ENCODE results near the gene FAM50B. TPM values are rescaled to one million over a fixed set of nuclear protein-coding genes. Genes with fewer than 3 reads are reported as not detected.
"Not testable (repeated sequence)": the region's sequence is repeated elsewhere in the genome, so short reads cannot be mapped to it uniquely, and the experiment has no call there.

Gene FAM50B
- total RNA-seq, 2 experiments from 2014 or later: 2.7 to 2.8 TPM

- H3K4me3 Mint-ChIP-seq: no peak overlapping the region
- Histone ChIP-seq H3K27ac (ENCODE audit: low read depth in 1 of 2, low read length in 2 of 2) (no peak overlapping the region), H3K4me1 (ENCODE audit: insufficient read depth, low read length) (no peaks in the 10 kb centered on the region), H3K4me3 (ENCODE audit: low read length) (no peak overlapping the region), H3K9me3 (ENCODE audit: control insufficient read depth in 1 of 2, insufficient read depth in 1 of 2, low read length in 2 of 2) (peaks cover 9 to 14% of the 10 kb centered on the region in 2 experiments), H3K27me3 (ENCODE audit: control insufficient read depth in 1 of 2, insufficient read depth in 2 of 2, low read length in 2 of 2) (peaks cover 4 to 13% of the 10 kb centered on the region in 2 experiments), H3K36me3 (ENCODE audit: insufficient read depth, low read length) (no peaks in the 10 kb centered on the region)
- H3K9me3 Mint-ChIP-seq: peaks cover 6% of the 10 kb centered on the region
- ATAC-seq (ENCODE audit: poor library complexity) (no peak), DNase-seq (no peak)
- H3K27me3 Mint-ChIP-seq: peaks cover 32% of the 10 kb centered on the region
- intact Hi-C loops (cut with DNase I, micrococcal nuclease): loop anchor here in 1 of 2 experiments (10.0 kb wide), 1 partner anchor 55 kb away; no protein-coding TSS in a partner anchor
- ChIA-PET POLR2A (no interaction called here), CTCF (no interaction called here)
- TF ChIP-seq, protein P1, sequence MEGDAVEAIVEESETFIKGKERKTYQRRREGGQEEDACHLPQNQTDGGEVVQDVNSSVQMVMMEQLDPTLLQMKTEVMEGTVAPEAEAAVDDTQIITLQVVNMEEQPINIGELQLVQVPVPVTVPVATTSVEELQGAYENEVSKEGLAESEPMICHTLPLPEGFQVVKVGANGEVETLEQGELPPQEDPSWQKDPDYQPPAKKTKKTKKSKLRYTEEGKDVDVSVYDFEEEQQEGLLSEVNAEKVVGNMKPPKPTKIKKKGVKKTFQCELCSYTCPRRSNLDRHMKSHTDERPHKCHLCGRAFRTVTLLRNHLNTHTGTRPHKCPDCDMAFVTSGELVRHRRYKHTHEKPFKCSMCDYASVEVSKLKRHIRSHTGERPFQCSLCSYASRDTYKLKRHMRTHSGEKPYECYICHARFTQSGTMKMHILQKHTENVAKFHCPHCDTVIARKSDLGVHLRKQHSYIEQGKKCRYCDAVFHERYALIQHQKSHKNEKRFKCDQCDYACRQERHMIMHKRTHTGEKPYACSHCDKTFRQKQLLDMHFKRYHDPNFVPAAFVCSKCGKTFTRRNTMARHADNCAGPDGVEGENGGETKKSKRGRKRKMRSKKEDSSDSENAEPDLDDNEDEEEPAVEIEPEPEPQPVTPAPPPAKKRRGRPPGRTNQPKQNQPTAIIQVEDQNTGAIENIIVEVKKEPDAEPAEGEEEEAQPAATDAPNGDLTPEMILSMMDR (IDR thresholded peaks at IDR 0.05): no peak
- H3K4me1 Mint-ChIP-seq (ENCODE audit: low read depth): no peaks in the 10 kb centered on the region
- H3K36me3 Mint-ChIP-seq (ENCODE audit: low read depth): no peaks in the 10 kb centered on the region
- H3K27ac Mint-ChIP-seq: no peak overlapping the region
These were observed 10.8 kb downstream of the FAM50B start for GRCh38 chr6:3859878-3860552.

DNA sequence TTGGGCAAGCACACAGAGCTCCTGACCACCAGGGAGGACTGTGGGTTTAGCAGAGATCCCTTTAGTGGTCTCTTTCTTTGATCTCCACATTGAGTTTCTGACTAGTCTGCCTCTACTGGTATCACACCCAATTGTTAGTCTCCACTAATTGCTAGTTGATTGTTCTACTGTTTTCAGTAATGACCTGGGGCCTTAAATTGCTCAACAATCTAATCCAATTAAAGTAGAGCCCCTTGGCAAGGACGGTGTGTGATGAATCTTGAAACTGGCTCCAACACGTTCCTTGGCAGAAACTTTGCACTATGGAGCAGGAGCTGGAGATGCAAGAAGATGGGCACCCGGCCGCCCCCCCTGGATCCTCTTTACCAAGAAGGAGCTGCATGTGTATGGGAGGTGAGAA lies 12.3 kb downstream of the FAM50B start:
- no peak for ATAC-seq (ENCODE audit: poor library complexity)
- ChIA-PET CTCF (no interaction called here), POLR2A (interaction anchor here (1.5 kb wide), 1 partner anchor 12 kb away, joined by 4 read pairs; the partner anchor contains the start of gene FAM50B)
- intact Hi-C loops (cut with DNase I, micrococcal nuclease): no loop called here
- DNase-seq: no peak
- Histone ChIP-seq H3K27ac (ENCODE audit: low read depth in 1 of 2, low read length in 2 of 2) (no peak overlapping the region), H3K4me1 (ENCODE audit: insufficient read depth, low read length) (no peaks in the 10 kb centered on the region), H3K36me3 (ENCODE audit: insufficient read depth, low read length) (no peaks in the 10 kb centered on the region), H3K27me3 (ENCODE audit: control insufficient read depth in 1 of 2, insufficient read depth in 2 of 2, low read length in 2 of 2) (peaks cover 4 to 18% of the 10 kb centered on the region in 2 experiments), H3K9me3 (ENCODE audit: control insufficient read depth in 1 of 2, insufficient read depth in 1 of 2, low read length in 2 of 2) (peaks cover 9 to 14% of the 10 kb centered on the region in 2 experiments), H3K4me3 (ENCODE audit: low read length) (no peak overlapping the region)
- peaks cover 6% of the 10 kb centered on the region for H3K9me3 Mint-ChIP-seq
- TF ChIP-seq, protein P1 (IDR thresholded peaks at IDR 0.05): no peak
- H3K27ac Mint-ChIP-seq: no peak overlapping the region
- H3K36me3 Mint-ChIP-seq (ENCODE audit: low read depth): no peaks in the 10 kb centered on the region
- no peak overlapping the region for H3K4me3 Mint-ChIP-seq
- no peaks in the 10 kb centered on the region for H3K4me1 Mint-ChIP-seq (ENCODE audit: low read depth)
- H3K27me3 Mint-ChIP-seq: peaks cover 38% of the 10 kb centered on the region

DNA sequence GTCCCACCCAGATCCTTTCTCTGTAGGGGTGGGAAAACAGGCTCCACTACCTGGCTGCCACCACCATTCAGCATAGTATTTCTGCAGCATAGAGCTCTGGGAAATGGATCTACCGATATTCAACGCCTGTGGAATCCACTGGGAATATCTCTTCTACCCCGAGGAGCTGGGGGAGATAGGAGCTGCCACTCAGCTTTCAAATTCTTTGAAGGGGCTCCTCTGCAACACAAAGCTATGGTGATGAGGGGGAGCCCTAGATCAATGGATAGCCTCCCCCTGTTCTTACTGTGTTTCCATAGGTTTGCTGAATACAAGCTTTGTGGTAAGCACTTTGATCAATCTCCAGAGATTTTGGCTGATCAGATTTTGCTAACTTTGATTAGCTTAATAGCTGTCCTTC lies 12.9 kb downstream of the FAM50B start:
- Mint-ChIP-seq H3K9me3 (peaks cover 6% of the 10 kb centered on the region), H3K4me1 (ENCODE audit: low read depth) (no peaks in the 10 kb centered on the region), H3K36me3 (ENCODE audit: low read depth) (no peaks in the 10 kb centered on the region), H3K4me3 (no peak overlapping the region), H3K27me3 (peaks cover 38% of the 10 kb centered on the region), H3K27ac (no peak overlapping the region)
- no peak overlapping the region for H3K4me3 ChIP-seq (ENCODE audit: low read length)
- no peak overlapping the region for H3K27ac ChIP-seq (ENCODE audit: low read depth in 1 of 2, low read length in 2 of 2)
- peaks cover 3% of the 10 kb centered on the region for H3K4me1 ChIP-seq (ENCODE audit: insufficient read depth, low read length)
- ATAC-seq (ENCODE audit: poor library complexity): no peak
- peaks cover 4 to 18% of the 10 kb centered on the region in 2 experiments for H3K27me3 ChIP-seq (ENCODE audit: control insufficient read depth in 1 of 2, insufficient read depth in 2 of 2, low read length in 2 of 2)
- TF ChIP-seq, protein P1 (IDR thresholded peaks at IDR 0.05): no peak
- H3K9me3 ChIP-seq (ENCODE audit: control insufficient read depth in 1 of 2, insufficient read depth in 1 of 2, low read length in 2 of 2): peaks cover 9 to 14% of the 10 kb centered on the region in 2 experiments
- ChIA-PET CTCF (no interaction called here), POLR2A (interaction anchor here (1.5 kb wide), 1 partner anchor 13 kb away, joined by 4 read pairs; the partner anchor contains the start of gene FAM50B)
- intact Hi-C loops (cut with DNase I, micrococcal nuclease): no loop called here
- H3K36me3 ChIP-seq (ENCODE audit: insufficient read depth, low read length): no peaks in the 10 kb centered on the region
- DNase-seq: no peak

GRCh38 chr6:3863322-3863721 lies 14.1 kb downstream of the FAM50B start:
- H3K36me3 Mint-ChIP-seq (ENCODE audit: low read depth); H3K36me3 ChIP-seq (ENCODE audit: insufficient read depth, low read length); ATAC-seq (ENCODE audit: poor library complexity); intact Hi-C loops (cut with DNase I, micrococcal nuclease); H3K4me3 Mint-ChIP-seq; H3K4me3 ChIP-seq (ENCODE audit: low read length); POLR2A ChIA-PET; DNase-seq; H3K27ac Mint-ChIP-seq; CTCF ChIA-PET; H3K4me1 Mint-ChIP-seq (ENCODE audit: low read depth); H3K9me3 Mint-ChIP-seq; H3K27ac ChIP-seq (ENCODE audit: low read depth in 1 of 2, low read length in 2 of 2): not testable (repeated sequence)
- H3K27me3 Mint-ChIP-seq: peaks cover 29% of the 10 kb centered on the region
- peaks cover 9 to 14% of the 10 kb centered on the region in 2 experiments for H3K9me3 ChIP-seq (ENCODE audit: control insufficient read depth in 1 of 2, insufficient read depth in 1 of 2, low read length in 2 of 2)
- peaks cover 16% of the 10 kb centered on the region for H3K4me1 ChIP-seq (ENCODE audit: insufficient read depth, low read length)
- H3K27me3 ChIP-seq (ENCODE audit: control insufficient read depth in 1 of 2, insufficient read depth in 2 of 2, low read length in 2 of 2): peaks cover 4 to 16% of the 10 kb centered on the region in 2 experiments
